Activated CD4-positive, alpha-beta memory T cell treated with anti-CD3 and anti-CD28 coated beads, Interleukin-2, amount 10 ng/mL, durations not matched to agents 7 days and 5 days (primary cell): ENCODE measurements around the gene IGLL5. TPM values are rescaled to one million over a fixed set of nuclear protein-coding genes. Genes with fewer than 3 reads are reported as not detected.
A peak's percentile ranks its signal among the peaks of the same experiment; 100 is the strongest.

Source experiments
- CTCF ChIA-PET: fragments of 350-600 bp; sonication (Branson Sonifier 250); formaldehyde crosslinking; loops from one replicate; lab custom pipeline; 2021; ENCODE audit warnings: antibody characterized with exemption, inconsistent platforms; lab: Charles Lee
- POLR2A ChIA-PET: fragments of 350-600 bp; sonication (Branson Sonifier 250); formaldehyde crosslinking; loops from one replicate; lab custom pipeline; 2021; ENCODE audit warnings: antibody characterized with exemption; lab: Charles Lee
- DNase-seq: peaks from one replicate; pipeline ENCODE4 v3.0.0-alpha.2; 2020
- H3K27ac Mint-ChIP-seq: one replicate; pipeline ENCODE4 v1.8.0; 2021; ENCODE audit warnings: mild to moderate bottlenecking, mixed read lengths
- H3K27me3 Mint-ChIP-seq: one replicate; pipeline ENCODE4 v1.8.0; 2021; ENCODE audit warnings: mixed read lengths
- H3K36me3 Mint-ChIP-seq: one replicate; pipeline ENCODE4 v1.8.0; 2021; ENCODE audit warnings: low read depth, mixed read lengths
- H3K4me1 Mint-ChIP-seq: one replicate; pipeline ENCODE4 v1.8.0; 2021; ENCODE audit warnings: mixed read lengths
- H3K4me3 Mint-ChIP-seq: one replicate; pipeline ENCODE4 v1.8.0; 2021; ENCODE audit warnings: mild to moderate bottlenecking, mixed read lengths
- H3K9me3 Mint-ChIP-seq: one replicate; pipeline ENCODE4 v1.8.0; 2021; ENCODE audit warnings: mixed read lengths
- total RNA-seq, 2 experiments: library from RNA; stranded (reverse); gene quantifications; one replicate each; pipeline ENCODE4 v1.2.3, GENCODE V29; 2021

The IGLL5 gene
- total RNA-seq, 2 experiments from 2014 or later, result not detected

DNA sequence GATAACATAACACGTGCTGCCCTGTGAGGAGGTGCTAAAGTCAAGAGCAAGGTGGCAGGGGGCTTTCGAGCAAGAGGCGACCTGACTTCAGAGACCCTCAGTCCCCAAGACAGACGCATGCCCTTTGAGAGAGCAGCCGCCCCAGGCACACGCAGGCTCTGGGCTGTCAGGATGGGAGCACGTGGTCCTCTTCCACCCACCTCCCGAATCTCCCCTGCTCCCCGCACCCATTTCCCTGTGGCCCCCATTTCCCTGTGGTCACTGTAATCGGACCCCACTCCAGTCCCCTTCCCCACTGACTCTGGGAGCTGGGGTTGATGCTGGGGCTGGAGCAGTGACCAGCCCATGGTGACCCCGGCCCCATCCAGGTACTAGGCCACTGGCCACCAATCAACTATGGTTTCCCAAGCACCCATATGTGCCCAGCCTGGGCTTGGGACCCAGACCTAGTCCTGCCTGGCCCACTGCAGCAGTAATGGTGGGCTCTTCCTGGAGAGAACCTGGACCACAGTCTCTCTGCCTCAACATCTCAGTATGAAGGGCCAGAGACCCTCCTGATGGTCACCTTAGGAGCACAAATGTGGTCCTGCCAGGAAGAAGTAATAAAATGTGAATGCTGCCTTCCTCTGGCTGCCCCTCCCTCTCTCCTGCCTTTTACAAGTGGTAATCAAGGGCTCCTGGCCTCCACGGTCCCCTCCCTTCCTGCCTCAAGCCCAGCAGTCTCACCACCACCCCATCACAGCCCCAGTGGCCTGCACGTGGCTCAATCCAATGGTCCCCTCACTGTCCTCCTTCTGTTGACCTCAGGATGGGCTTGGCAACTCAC lies 39.0 kb downstream of the IGLL5 start:
- H3K27me3 Mint-ChIP-seq, result peaks cover 4% of the 10 kb centered on the region
- H3K9me3 Mint-ChIP-seq, result no peaks in the 10 kb centered on the region
- H3K27ac Mint-ChIP-seq, result peak overlapping the region; percentile 32
- H3K4me1 Mint-ChIP-seq, result peaks cover 59% of the 10 kb centered on the region
- peak overlapping the region; percentile 14 for H3K4me3 Mint-ChIP-seq
- ChIA-PET POLR2A (no interaction called here), CTCF (no interaction called here)
- no peak for DNase-seq
- no peaks in the 10 kb centered on the region for H3K36me3 Mint-ChIP-seq

DNA sequence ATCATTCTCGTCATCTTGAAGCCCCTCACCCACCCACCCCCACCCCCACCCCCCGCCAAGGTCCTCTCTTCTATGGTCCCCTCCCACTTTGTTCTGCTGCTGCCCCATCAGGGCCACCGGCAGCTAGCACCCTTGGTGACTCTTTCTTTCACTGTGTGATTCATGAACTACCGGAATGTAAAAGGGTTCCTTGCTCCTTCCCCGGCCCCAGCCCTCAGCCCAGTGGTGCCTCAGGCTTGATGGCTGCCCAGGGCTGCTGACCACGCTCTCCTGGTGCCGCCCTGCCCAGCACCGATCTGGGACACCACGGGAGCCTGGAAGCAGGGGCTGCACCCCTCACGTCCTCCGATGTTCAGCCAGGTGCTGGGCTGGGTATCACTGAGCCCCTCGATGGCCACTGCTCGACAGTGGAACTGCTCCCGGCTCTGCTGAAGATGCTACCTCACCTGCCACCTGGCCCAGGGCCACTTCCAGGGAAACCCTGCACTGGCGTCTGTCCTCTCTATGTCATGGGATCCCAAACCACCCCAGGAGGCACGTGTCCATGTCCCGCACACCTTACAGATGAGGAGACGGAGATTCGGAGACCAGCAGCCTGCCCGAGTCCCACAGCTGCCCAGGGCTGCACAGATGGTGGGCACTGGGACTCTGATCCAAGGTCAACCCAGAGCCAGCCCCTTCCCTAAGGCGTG lies 39.7 kb downstream of the IGLL5 start:
- Mint-ChIP-seq H3K36me3 (no peaks in the 10 kb centered on the region), H3K4me3 (no peak overlapping the region), H3K27me3 (peaks cover 4% of the 10 kb centered on the region), H3K4me1 (peaks cover 59% of the 10 kb centered on the region), H3K27ac (no peak overlapping the region), H3K9me3 (no peaks in the 10 kb centered on the region)
- POLR2A ChIA-PET, result no interaction called here
- no peak for DNase-seq
- CTCF ChIA-PET, result no interaction called here

DNA sequence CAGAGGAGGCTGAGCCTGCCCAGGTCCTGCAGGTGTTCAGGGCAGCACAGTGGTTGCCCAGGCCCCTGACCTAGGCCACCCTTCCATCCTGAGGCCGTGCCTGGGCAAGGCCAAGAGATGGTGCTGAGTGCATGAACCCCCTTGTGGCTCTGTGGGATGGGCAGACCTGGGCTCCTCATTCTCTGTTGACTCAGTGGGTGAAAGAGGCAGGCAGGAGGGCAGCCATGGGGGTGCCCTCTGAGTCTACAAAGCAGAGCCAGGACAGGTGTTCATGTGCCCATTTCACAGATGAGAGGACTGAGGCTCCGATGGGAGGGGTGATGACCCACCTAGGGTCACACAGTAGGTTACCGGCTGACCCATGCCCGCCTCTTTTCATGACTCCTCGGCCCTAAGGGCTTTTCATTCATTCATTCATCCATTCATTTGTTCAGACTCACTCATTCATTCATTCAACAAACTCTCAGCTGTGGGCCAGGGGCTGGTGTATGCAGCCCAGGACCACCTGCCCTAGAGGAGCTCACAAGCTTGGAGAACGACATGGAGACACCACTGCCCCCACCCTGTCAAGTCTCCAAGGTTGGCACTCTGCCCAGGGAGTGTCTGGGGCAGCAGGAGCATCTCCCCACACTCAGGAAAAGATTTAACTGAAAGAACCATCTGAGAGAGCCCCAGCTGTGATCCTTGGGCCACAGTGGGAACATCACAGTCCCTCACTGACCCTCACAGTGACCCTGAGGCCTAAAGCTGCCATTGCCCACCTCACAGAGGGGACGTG lies 40.5 kb downstream of the IGLL5 start:
- ChIA-PET POLR2A (interaction anchor here (1.0 to 1.1 kb wide), 2 partner anchors 14 to 113 kb away, joined by 3 to 5 read pairs; no protein-coding TSS in a partner anchor), CTCF (interaction anchor here (0.9 to 3.2 kb wide), 6 partner anchors 16 to 108 kb away, joined by 3 to 19 read pairs (median 4); no protein-coding TSS in a partner anchor)
- Mint-ChIP-seq H3K27me3 (peaks cover 4% of the 10 kb centered on the region), H3K4me1 (peaks cover 59% of the 10 kb centered on the region), H3K36me3 (no peaks in the 10 kb centered on the region), H3K9me3 (no peaks in the 10 kb centered on the region), H3K4me3 (no peak overlapping the region), H3K27ac (peak overlapping the region; percentile 78)
- DNase-seq, result no peak

DNA sequence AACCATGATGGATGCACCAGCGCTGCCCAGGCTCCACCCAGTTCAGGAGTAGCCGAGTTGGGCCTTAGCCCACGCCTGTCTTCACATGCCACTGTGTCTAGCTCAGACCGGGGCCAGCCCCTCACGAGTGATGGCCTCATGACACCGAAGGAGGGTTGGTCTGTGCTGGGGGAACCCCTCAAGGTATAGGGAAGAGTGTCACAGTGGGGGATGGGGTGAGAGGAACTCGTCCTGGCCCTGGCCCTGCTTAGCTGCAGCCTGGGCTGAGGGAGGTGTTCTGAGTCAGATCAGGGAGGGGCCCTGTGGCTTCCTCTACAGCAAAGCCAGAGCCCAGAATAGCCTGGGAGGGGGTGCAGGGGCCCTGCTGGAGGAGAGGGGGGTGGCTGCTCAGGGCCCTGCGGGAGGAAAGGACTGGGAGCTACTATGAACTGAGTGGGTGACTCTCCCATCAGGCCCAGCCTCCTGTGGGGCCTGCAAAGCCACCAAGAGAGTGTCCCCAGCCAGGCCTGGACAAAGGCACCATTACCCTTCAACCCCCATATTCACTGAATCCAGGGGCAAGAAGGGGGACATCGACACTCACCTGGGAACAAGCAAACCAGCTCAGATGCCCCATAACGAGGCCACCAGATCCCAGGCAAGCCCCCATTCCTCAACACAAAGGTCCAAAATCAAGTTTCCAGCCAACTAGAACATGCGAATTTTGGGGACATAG lies 41.2 kb downstream of the IGLL5 start:
- Mint-ChIP-seq H3K27me3 (peaks cover 4% of the 10 kb centered on the region), H3K36me3 (no peaks in the 10 kb centered on the region), H3K9me3 (no peaks in the 10 kb centered on the region), H3K4me3 (no peak overlapping the region), H3K4me1 (peaks cover 59% of the 10 kb centered on the region), H3K27ac (peak overlapping the region; percentile 78)
- DNase-seq, result peak; percentile 84
- CTCF ChIA-PET, result interaction anchor here (0.6 to 3.2 kb wide), 8 partner anchors 13 to 126 kb away, joined by 3 to 19 read pairs (median 4); no protein-coding TSS in a partner anchor
- POLR2A ChIA-PET, result interaction anchor here (0.8 to 1.1 kb wide), 4 partner anchors 11 to 114 kb away, joined by 3 to 5 read pairs (median 3); no protein-coding TSS in a partner anchor

DNA sequence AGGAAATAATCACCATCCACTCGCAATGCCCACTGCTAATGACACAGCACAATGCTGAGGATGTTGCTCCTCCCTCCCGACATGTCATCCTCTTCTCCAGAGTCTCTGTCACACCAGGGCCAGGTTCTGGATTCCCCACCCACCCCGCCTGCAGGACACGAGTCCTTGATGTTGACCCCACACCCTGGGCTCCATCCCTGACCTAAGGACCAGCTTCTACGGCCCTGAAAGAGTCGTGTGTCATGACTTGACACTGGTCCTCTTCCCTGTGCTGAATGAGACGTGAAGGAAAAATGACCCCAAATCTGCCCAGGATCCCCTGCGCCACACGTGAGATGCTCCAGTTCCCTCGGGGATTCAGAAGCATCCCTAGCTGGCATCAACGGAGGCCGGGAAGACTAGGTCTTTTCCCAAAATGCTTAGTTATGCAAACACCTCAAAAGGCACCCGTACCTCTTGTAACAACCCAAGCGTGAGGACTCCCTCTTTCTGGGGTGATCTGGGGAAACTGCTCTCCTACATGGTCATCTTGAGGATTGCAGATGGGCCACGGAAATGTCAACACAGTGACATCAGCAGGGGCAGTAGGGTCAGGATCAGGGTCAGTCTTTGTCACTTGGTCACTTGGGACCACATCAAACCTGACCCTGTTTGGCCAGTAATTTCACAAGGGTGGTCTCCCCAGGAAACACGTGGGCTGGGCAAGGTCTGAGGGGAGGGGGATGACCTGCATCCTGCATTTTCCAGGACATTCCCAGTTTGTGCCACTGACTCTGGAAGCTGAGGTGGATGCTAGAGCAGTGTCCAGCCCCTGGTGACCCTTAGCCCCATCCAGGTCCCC lies 42.0 kb downstream of the IGLL5 start:
- Mint-ChIP-seq H3K36me3 (no peaks in the 10 kb centered on the region), H3K4me1 (peaks cover 58% of the 10 kb centered on the region), H3K4me3 (no peak overlapping the region), H3K9me3 (no peaks in the 10 kb centered on the region), H3K27ac (peak overlapping the region; percentile 78), H3K27me3 (peaks cover 4% of the 10 kb centered on the region)
- POLR2A ChIA-PET, result interaction anchor here (0.7 to 1.1 kb wide), 5 partner anchors 10 to 127 kb away, joined by 3 to 5 read pairs (median 3); no protein-coding TSS in a partner anchor
- CTCF ChIA-PET, result interaction anchor here (1.1 to 3.2 kb wide), 6 partner anchors 13 to 52 kb away, joined by 3 to 19 read pairs (median 5); no protein-coding TSS in a partner anchor
- no peak for DNase-seq

DNA sequence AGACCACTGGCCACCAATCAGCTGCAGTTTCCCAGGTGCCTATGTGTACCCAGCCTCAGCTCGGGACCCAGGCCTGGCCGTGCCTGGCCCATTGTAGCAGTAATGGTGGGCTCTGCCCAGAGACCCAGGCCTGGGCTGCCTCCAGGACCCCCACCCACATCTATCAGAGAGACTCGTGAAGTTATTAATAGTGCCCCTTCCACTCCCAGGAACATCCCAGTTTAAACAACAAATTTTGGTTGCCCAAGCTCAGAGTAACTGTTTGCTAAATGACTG lies 42.5 kb downstream of the IGLL5 start:
- Mint-ChIP-seq H3K36me3 (no peaks in the 10 kb centered on the region), H3K9me3 (no peaks in the 10 kb centered on the region), H3K27me3 (peaks cover 4% of the 10 kb centered on the region), H3K4me3 (no peak overlapping the region), H3K4me1 (peaks cover 60% of the 10 kb centered on the region), H3K27ac (no peak overlapping the region)
- no peak for DNase-seq
- ChIA-PET POLR2A (interaction anchor here (0.7 to 1.0 kb wide), 2 partner anchors 111 to 128 kb away, joined by 3 to 4 read pairs; no protein-coding TSS in a partner anchor), CTCF (interaction anchor here (2.0 to 3.2 kb wide), 2 partner anchors 12 to 46 kb away, joined by 11 to 19 read pairs; no protein-coding TSS in a partner anchor)

DNA sequence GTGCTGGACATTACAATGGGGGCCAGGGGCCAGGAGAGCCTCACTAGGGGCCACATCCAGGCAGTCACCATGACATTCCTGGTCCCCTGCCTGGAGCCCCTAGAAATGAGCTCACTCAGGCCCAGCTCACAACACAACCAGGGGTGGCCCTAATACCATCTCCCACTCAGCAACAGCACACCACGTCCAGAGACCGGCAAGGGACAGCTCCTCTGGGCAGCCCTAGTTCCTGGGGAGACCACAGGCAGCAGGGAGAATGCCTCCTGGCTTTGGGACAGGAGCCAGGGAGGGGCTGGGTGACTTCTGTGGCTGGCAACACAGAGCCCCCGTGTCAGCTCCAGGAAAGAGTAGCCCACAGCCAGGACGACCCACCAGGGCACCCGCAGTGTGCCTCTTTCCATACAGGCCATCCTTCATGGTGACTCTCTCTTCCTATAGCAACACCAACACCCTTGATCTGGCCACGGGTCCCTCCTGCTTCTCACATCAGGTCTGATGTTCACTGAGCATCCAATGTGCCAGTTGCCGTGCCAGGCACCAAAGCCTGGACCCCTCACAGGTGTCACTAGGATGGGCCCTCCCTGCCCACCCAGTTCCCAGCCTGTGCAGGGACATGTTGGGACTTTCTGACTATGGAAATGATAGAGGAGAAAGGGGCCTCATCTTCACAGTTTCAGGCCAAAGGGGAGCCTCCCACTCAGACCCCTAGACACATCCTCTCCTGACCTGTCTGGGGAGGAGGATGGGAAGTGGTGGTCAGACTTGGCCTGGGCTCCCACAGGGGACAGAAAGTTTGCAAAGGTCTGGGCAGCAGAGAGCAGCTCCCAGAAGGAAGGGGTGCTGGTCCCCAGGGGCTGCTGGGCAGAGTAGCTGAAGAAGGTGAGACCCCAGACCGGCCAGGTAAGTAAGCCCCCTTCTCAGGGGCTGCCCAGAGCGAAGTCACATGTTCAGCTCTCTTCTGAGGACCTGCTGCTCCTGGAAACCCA lies 43.2 kb downstream of the IGLL5 start:
- H3K27ac Mint-ChIP-seq, result no peak overlapping the region
- H3K4me3 Mint-ChIP-seq, result no peak overlapping the region
- H3K9me3 Mint-ChIP-seq, result no peaks in the 10 kb centered on the region
- no peak for DNase-seq
- H3K4me1 Mint-ChIP-seq, result peaks cover 65% of the 10 kb centered on the region
- POLR2A ChIA-PET, result interaction anchor here (0.5 to 1.0 kb wide), 3 partner anchors 112 to 214 kb away, joined by 3 to 4 read pairs (median 3); no protein-coding TSS in a partner anchor
- no peaks in the 10 kb centered on the region for H3K36me3 Mint-ChIP-seq
- peaks cover 4% of the 10 kb centered on the region for H3K27me3 Mint-ChIP-seq
- CTCF ChIA-PET, result interaction anchor here (0.7 to 3.2 kb wide), 6 partner anchors 11 to 81 kb away, joined by 3 to 19 read pairs (median 7); no protein-coding TSS in a partner anchor

DNA sequence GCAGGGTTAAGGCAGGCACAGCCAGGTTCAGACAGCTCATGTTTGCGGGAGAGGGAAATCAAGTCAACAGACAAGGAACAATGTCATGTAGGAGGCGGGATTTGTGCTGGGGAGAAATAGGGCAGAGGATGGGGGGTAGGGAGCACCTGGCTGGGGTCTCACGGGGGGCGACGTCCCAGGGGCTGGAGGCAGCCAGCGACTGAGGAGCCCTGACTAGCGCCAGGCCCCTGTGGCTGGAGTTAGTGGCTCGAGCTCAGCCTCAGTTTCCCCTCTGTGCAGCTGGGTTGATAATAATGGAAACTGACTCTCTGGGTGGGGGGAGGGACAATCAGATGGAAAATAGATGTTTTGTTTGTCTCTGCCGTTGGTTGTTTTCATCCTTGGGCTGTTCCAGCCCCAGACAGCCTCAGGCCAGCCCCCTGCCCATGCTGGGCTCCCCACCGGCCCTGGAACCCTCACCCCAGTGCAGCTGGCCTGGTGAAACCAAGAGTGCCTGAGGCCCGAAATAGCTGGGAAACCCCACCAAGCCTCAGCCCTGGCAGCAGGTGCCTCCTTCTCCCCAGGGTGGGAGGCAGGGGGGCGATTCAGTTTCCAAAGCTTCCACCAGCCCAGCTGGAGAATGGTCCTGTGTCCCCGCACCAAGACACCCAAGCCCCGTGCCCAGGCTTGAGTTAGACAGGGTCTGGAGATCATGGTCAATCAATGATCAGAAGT lies 44.1 kb downstream of the IGLL5 start:
- no peaks in the 10 kb centered on the region for H3K36me3 Mint-ChIP-seq
- no peaks in the 10 kb centered on the region for H3K27me3 Mint-ChIP-seq
- no peak overlapping the region for H3K4me3 Mint-ChIP-seq
- DNase-seq, result no peak
- no peak overlapping the region for H3K27ac Mint-ChIP-seq
- no peaks in the 10 kb centered on the region for H3K9me3 Mint-ChIP-seq
- H3K4me1 Mint-ChIP-seq, result peaks cover 61% of the 10 kb centered on the region
- CTCF ChIA-PET, result interaction anchor here (0.7 to 2.3 kb wide), 6 partner anchors 10 to 82 kb away, joined by 3 to 8 read pairs (median 4); no protein-coding TSS in a partner anchor
- POLR2A ChIA-PET, result interaction anchor here (0.5 to 1.0 kb wide), 2 partner anchors 29 to 213 kb away, joined by 3 read pairs; no protein-coding TSS in a partner anchor

DNA sequence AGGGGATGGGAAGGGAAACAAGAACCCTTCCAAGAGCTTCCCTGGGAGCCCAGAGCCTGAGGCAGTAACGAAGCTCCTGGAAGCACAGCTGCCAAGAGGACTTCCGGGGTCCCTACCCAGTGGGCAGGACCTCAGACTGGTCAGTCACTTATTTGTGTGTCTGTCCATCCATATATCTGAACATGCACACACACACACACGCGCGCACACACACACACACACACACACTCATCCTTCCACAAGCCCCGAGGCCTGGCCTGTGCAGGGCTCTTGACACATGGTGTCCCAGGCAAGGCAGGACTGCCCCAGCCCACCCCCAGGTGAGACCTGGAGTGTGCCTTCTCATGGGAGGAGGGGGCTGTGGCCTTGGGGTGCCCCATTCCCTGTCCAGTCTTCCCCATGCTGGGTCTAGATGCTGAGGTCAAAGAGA lies 44.9 kb downstream of the IGLL5 start:
- DNase-seq, result no peak
- ChIA-PET POLR2A (interaction anchor here (1.0 kb wide), 1 partner anchor 29 kb away, joined by 3 read pairs; no protein-coding TSS in a partner anchor), CTCF (interaction anchor here (1.0 to 2.3 kb wide), 3 partner anchors 9 to 48 kb away, joined by 3 to 8 read pairs (median 6); no protein-coding TSS in a partner anchor)
- Mint-ChIP-seq H3K27me3 (peaks cover 5% of the 10 kb centered on the region), H3K4me1 (peaks cover 53% of the 10 kb centered on the region), H3K27ac (no peak overlapping the region), H3K9me3 (no peaks in the 10 kb centered on the region), H3K4me3 (no peak overlapping the region), H3K36me3 (no peaks in the 10 kb centered on the region)
